ENCODE measurements around the gene TCF7L1.
"Not testable (repeated sequence)": the region's sequence is repeated elsewhere in the genome, so short reads cannot be mapped to it uniquely, and the experiment has no call there.

TCF7L1 gene

DNA sequence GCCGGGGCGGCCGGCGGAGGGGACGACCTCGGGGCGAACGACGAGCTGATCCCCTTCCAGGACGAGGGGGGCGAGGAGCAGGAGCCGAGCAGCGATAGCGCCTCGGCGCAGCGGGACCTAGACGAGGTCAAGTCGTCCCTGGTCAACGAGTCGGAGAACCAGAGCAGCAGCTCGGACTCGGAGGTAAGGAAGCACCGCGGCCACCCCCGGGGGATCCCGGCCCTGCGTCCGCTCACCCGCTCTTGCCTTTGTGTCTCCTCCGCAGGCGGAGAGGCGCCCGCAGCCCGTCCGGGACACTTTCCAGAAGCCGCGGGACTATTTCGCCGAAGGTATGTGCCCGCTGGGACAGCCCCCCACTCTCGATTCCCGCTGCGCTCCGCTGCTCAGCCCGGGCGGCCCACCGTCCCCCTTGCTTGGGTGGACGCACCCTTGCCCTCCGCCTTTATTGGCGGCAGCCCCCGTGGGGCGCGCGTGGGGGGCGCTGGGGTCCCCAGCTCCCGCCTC is 611 bp downstream of the TCF7L1 start:
- DNase-seq (ENCODE audit: low read depth), result no peak

DNA sequence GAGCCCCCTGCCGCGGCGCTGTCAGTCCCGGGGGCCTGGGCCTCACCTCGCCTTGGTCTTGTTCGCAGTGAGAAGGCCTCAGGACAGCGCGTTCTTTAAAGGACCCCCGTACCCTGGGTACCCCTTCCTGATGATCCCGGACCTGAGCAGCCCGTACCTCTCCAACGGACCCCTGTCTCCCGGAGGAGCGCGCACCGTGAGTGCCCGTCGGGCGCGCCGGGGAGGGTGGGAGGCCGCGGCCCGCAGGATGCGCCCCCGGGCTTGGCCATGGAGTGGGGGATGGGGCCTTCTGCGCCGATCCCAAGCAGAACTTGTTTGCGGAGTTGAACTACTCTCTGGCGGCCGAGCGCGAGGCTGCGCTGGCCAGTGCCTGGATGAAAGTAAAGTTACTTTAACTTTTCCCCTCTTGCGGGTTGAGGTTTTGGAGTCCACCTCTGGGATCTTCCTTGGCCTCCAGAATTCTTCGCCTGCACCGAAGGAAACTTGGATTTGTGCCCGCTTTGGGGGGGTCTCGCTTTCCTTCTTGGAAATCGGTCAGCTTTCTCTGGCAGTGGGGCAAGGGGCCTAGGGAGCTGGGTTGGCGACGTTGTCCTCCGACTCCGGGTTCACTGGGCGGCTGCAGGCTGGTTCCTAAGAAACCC is 1.2 kb downstream of the TCF7L1 start:
- DNase-seq (ENCODE audit: low read depth), result no peak

DNA sequence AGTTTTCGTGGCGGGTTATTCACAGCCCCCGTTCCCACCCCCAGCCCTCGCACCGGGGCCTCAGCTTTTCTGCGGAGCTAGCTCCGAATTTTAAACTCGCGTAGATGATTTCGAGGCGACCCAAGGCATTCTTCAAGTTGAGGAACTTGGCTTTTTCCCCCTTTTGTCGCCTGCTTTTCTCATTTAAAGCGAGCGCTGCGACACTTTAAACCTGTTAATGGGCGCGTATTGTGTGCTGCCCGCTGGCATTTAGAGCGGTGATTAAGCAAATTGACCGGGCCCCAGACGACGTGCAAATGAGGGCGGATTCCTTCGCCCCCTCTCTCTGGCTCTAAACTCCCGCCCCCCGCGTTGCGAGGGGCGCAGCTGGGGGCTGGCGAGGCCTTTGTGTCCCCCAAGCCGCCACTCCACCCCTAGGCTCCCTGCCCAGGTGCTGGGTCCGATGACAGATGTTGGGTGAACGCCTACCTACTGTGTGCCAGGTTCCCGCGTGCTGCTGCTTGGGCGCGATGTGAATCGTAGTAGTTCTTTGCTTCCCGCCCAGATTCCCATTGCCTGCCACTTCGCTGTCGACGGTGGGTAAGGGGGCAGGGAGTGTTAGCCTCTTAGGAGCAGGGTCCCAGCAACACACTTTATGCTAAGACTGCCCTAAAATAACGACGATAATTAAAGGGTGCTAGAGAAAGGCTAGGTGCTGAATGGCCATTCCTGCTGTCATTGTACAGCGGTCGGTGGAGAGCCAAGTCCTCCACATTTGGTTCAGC is 1.9 kb downstream of the TCF7L1 start:
- no peak for DNase-seq (ENCODE audit: low read depth)

DNA sequence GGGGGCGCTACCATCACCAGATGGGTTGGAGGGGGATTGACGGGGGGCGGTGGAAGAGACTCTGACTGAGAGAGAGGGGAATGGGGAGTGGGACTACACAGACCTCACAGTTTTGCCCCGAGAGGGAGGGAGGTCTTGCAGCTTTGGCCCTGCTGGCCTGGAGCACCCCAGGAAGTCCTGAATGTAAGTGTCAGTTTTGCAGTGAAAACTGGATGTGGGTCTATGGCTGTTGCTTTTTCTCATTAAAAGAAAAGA is 2.4 kb downstream of the TCF7L1 start:
- no peak for DNase-seq (ENCODE audit: low read depth)

DNA sequence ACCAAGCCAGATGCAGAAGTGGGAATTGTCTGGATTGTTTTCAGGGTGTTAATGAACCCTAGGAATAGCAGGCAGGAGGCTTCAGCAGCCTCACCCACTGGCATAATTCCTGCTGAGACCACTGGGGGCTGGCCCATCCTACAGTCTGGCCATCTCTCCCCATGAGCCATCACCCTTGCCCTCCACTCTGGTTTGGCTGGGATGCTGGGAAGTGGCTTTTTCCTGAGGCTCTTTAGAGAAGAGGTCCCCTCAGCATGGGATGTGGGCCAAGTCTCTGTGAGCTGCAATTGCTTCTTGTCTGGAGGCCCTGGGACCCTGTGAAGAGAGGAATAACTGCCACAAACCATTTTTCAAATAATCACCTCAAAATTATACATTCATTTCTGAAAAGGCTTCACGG is 4.0 kb downstream of the TCF7L1 start:
- DNase-seq (ENCODE audit: low read depth), result no peak

DNA sequence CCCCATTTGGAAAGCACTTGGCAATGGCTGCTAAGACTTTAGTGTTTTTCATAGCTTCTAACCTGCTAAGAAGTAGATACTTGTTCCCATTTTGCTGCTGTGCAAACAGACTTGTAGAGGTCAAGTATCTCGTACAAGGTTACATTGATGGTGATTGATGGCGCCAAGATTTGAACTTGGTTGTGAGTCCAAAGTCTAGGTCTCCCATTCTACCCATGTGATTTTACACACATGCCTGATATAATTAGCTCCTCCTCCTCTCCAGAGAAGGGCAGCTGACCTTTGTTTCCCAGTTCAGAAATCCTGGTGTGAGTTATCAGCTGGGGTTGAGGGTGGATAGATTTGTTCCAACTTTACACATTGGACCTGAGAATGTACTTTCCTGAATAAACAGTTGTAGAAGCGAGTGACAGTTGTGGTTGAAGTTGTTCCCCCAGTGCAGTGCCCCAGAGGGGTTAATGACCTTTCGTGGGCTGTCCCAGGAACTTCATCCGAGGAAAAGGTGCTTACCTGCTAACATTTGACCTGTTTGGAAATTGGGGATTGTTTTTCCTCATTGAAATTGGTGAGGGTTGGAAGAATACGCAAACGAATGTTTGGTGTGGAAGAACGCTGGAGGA is 10.4 kb downstream of the TCF7L1 start:
- DNase-seq (ENCODE audit: low read depth), result no peak

DNA sequence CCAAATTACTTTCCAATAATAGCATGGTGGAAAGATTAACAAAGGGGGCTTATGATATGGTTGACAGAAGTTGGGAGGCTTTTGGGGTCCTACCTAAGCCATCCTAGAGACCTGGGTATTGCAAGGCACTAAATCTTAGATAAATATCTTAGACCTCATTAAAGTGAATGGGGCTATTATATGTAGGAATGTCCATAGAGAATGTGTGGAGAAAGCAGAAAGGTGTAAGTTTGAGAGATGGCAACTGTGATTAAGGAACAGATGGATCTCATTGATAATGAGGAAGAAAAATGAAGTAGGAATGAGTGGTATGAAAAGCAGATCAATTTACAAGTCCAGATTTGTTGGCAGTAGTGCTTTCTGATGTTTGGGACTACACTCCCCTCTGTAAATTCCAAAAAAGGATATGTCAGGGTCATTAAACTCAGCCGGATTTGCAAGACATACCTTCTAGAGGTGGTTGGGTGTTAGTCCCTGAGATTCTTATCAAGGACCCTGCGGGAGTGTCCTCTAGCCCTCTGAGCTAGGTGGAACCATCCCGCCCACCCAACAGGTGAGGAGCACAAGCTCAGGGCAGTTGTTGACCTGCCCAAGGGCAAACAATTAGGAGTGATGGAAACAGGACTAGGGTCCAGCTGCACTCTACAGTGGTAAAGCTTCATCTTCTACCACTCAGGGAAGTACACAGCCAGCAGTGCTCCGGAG is 12.1 kb downstream of the TCF7L1 start:
- DNase-seq (ENCODE audit: low read depth), result no peak

DNA sequence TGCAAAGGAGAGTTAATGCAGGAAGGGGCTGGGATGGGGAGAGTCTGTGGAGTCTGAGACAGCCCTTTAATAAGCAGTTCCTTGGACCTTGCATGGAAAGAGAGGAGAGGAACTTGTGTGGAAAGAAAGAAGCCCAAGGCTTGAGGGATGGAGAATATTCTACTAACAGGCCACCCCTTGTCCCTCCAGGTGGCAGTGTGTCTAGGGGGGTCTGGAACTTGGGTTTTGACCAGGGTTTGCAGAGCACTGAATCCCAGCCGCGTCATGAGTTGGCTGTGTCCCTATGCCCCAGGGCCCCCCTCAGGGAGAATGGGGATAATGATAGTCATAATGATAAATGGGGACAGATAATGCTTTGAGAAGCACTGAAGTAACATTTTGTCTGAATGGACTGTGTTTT is 15.0 kb downstream of the TCF7L1 start:
- DNase-seq (ENCODE audit: low read depth), result no peak

DNA sequence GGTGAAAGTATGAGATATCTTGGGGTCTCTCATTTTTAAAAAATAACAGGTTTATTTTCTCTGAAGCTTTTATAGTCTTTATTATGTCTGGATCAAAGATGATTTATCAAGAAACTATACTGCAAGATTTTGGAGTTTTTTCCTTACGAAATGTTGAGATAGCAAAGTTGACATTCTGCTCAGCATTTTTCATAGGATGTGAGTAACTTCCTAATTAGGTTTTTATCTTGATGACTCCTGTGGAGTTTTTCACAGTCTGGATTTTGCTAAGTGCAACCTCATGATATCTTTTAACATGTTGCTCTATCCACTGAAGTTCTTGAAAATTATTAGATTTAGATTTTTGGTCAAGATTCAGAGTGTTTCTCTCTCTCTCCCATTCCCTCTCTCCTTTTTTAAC is 17.8 kb downstream of the TCF7L1 start:
- DNase-seq (ENCODE audit: low read depth), result no peak

DNA sequence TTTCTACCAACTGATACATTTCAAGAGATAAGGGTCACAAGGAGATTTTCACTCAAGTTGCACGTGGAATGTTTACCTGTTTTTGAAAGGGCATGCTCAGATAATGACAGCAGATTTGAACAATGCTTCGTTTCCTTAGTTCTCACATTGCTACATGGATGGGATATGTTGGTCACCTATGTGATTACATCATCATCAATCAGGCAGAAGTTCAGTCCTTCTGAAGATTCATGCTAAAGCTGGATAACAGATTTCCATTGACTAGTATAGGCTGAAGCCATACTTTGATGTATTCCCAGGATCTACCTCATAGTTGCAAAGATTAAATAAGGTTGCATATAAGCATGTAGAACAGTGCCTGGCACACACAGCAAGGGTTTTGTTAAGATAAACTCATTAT is 19.7 kb downstream of the TCF7L1 start:
- no peak for DNase-seq (ENCODE audit: low read depth)

DNA sequence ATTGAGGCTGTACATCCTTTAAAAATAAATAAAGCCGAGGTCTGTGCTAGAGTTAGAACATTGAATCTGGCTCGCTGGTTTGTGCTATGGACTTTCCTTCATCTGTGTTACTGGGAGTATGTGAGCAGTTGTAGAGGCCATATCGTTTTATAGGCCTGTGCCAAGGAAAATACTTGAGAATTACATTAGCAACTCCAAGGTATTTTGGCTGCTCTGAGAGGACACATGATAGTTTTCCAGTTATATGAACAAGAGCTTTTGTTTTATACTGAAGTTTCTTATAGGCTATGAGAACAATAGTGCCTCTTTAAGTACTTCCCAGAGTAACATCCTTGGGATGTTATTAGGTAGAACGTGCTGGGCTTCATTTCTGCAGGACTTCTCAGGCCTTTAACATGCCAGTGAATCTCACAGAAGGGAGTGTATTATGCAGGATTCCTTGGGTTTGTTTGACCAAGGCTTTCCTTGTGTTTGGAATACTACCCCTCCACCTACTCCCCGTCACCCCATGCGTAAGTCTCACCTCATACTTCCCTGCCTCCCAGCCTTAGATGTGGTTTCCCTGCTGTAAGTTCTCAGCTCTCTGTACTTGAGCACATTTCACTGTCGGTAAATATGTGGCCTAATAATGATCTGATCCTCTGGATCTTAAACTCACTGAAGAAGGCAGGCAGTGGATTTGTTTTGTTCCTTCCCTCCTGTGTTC is 21.0 kb downstream of the TCF7L1 start:
- no peak for DNase-seq (ENCODE audit: low read depth)

DNA sequence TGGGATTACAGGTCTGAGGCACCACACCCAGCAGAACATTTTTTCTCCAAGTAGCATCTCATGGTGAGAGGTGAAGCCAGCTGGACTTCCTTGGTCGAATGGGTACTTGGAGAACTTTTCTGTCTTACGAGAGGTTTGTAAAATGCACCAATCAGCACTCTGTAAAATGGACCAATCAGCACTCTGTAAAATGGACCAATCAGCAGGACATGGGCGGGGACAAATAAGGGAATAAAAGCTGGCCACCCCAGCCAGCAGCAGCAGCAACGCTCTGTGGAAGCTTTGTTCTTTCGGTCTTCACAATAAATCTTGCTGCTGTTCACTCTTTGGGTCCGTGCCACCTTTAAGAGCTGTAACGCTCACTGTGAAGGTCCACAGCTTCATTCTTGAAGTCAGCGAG is 21.9 kb downstream of the TCF7L1 start:
- DNase-seq (ENCODE audit: low read depth), result not testable (repeated sequence)

DNA sequence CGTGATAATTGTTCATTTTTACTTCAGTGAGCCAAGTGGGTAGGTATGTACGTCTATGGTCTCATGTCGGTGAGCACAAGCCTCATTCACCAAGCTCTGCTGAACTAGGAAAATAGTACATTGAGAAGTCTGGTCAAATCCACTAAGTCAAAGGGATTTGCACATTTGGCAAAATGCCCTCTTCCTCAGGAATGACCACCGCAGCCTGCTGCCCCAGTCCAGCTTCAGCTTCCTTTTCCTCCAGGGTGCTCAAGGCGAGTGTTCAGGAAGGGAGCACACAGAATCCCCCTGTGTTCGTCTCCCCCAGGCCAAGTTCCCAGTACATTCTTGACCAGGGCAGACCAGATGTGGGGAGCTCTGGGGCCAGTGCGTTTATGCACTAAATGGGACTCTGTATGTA is 23.0 kb downstream of the TCF7L1 start:
- DNase-seq (ENCODE audit: low read depth), result no peak

DNA sequence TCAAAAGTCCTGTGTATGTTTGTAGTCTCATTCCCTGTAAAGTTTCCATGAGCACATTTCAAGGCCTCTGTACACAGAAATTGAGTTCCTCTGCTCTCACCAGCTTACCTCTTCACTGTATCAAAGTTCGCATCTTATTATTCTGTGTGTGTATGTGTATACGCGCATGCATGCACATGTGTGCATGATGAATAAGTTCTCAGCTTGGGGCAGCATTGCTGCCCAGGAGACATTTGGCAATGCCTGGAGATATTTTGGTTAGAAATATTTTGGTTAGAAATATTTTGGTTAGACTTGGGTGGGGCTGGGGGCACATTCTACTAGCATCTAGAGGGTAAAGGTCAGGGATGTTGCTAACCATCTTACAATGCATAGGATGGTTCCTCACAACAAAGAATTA is 23.4 kb downstream of the TCF7L1 start:
- no peak for DNase-seq (ENCODE audit: low read depth)

DNA sequence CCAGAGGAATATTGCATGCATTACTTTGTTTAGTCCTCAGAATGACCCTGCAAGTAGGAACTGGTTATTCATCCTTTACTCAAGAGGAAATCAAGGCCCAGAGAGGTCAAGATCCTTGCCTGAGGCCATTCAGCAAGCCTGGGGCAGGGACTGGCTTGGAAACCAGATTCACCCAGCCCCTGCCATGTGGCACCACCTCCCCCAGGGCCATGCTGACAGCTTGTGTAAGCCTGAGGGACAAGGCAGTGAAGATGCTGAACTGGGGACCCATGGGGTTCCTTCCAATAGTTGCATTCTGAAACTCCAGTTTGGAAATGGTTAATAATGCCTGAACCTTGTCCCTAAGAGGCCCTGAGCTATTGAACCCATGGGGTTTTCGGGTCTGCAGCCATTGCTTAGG is 24.2 kb downstream of the TCF7L1 start:
- no peak for DNase-seq (ENCODE audit: low read depth)

DNA sequence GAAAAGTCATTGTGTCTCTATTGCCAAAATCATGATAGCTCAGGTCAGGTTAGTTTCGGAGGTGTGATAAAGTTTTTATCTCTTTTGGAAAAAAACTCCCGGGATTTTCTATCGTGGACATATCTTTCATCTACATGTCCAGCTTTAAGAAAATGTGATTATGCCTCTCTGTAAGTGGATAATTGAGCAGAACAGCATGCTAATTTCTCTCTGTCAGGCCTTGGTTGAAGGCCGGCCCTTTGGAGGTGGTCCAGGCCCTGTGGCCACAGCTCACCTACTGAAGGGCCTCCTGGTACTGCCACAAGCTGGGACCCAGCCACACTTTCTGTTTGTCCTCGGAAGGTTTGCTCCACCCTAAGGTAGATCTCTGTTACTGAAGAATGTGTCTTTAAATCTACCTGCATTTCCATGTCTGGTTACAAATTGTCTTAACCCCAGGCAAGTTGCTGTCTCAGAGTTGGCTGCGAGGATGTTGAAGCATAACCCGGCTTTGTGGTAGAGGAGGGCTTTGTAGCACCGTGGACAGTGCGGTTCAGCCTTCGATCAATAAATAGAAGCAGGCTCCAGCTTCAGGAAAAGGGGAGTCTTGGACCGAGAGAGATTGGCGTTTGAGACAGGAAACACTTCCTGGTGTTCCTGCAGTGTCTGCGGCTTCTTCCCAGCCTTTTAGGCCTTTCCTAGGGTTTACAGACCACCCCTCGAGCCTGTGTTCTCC is 25.5 kb downstream of the TCF7L1 start:
- DNase-seq (ENCODE audit: low read depth), result no peak

DNA sequence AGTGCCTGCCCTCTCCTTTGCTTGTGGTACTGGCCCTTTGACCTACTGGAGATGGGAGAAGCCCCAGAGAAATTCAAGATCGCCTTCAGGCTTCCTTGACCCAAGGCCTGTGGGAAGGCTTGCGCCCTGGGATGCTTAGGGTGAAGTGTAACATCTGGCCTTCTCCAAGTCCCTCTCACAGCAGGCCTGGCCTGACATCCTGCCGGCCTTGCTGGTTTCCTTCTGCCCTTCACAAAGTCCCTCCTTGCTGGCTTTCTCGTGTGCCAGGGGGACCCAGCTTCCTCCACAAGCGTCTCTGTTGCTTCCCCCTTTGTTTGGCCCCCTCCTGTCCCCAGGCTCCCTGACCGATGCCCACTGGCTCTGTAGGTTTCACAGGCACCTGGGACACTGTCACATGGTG is 26.4 kb downstream of the TCF7L1 start:
- DNase-seq (ENCODE audit: low read depth), result no peak

DNA sequence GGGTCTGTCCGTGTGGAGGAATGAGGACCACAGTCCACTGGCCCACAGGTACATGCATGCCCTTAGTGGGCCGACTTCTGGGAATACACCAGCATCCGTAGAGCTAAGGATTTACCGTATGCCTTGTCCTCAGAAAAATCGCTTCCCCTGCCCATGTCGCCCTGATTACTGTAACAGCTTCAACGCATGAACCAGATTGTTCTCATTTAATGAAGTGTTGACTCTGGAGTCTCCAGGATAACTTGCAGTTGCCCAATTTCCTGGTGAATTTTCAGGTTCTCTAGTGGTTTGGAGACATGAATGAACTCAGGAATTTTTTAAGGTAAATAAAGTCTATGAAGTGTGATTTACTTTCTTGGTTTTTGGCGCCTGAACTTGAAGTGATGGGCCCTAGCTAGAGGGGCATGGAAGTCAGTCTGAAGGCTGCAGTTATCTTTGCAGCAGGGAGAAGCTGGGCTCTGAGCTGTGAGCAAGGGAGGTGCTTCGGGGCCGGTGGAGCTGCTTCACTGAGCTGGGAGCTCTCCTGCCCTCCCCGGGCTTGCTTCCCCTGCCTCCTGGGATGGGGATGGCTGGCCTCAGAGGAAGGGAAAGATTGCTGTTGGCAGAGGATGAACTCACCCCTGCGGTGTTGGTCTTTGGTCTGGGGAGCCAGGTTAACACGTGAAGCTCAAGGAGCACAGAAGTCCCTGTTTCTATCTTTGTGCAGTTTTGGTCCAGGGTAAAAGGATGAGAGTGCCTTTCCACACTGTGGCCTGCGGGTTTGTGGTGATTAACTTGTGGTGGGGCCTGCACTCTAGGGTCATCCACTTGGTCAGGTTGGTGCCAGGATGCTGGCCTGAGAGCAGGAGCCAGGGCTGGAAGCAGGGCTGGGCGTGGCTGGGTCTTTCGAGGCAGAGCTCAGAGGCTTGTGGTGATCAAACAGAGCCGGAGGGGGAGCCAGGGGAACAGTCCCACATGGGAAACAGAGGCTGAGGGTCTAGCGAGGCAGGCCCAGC is 28.1 kb downstream of the TCF7L1 start:
- DNase-seq (ENCODE audit: low read depth), result no peak

DNA sequence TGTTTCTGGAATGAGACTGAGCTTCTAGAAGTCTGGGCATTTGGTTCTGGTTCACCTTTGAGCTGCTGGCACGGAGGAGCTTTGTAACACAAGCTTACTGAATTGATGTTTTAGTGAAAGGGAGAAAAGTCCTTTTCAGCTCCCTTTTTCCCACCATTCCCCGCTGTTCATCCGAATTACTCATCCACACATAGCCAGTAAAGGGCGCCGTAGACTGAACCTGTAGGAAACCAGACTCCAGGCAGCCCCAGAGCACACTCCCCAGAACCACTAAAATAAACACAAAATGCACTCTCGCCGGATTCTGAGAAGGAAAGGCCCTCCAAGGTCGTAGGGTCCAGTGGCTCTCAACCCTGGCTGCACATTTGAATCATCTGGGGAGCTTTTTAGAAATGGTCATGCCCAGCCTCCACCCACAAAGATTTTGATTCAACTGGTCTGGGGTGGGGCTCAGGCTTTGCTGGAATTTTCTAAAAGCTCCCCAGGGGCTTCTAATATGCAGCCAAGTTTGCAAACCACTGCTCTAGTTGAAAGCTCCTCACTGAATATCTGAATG is 29.6 kb downstream of the TCF7L1 start:
- DNase-seq (ENCODE audit: low read depth), result no peak

DNA sequence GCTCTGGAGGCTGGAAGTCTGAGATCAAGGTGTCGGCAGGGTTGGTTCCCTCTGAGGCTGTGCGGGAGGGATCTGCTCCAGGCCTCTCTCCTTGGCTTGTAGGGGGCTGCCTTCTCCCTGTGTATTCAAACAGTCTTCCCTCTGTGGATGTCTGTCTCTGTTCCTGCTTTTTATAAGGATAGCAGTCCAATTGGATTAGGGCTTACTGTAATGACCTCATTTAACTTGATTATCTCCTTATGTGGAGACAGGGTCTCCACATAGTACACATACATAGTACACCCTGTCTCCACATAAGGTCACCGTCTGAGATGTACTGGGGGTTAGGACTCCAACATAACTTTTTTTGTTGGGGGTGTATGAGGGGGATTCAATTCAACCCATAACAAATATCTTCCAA is 30.5 kb downstream of the TCF7L1 start:
- no peak for DNase-seq (ENCODE audit: low read depth)
